Measurements from ENCODE around the gene DLGAP4. TPM values are rescaled to one million over a fixed set of nuclear protein-coding genes. Genes with fewer than 3 reads are reported as not detected.
A peak's percentile ranks its signal among the peaks of the same experiment; 100 is the strongest.

Gene DLGAP4
- total and polyA plus RNA-seq, 2 of the 8 experiments (the other 6 are each of a cell fraction or from before 2014, with no cell fraction given) = 41.2 to 57.2 TPM

- no peaks in the 10 kb centered on the region for H3K9me3 ChIP-seq (ENCODE audit: insufficient read depth in 2 of 2, low read depth in 1 of 2, low read length in 1 of 2)
- no peaks in the 10 kb centered on the region for H3K27me3 ChIP-seq (replicated peaks in 1 of 4; ENCODE audit: control insufficient read depth in 3 of 4, extremely low read depth in 1 of 4, insufficient read depth in 3 of 4, low read length in 3 of 4)
- H2BK20ac ChIP-seq (ENCODE audit: low read length) = no peak overlapping the region
- H3K4me1 ChIP-seq (replicated peaks in 1 of 4; ENCODE audit: control insufficient read depth in 3 of 4, insufficient read depth in 4 of 4, low read length in 3 of 4) = no peaks in the 10 kb centered on the region
- H2BK15ac ChIP-seq (ENCODE audit: low read length) = no peak overlapping the region
- H3K18ac ChIP-seq (ENCODE audit: extremely low read depth, low read length) = no peak overlapping the region
- H3K9ac ChIP-seq (replicated peaks in 1 of 4; ENCODE audit: extremely low read depth in 1 of 4, low read depth in 3 of 4, low read length in 3 of 4) = no peak overlapping the region
- no peak overlapping the region for H4K5ac ChIP-seq (ENCODE audit: insufficient read length, low read depth, low read length)
- FAIRE-seq = no peak
- H3K79me2 ChIP-seq (ENCODE audit: control insufficient read depth in 1 of 2, insufficient read depth in 2 of 2, low read length in 2 of 2) = peaks cover 0 to 30% of the 10 kb centered on the region in 2 experiments; a peak in 1 of 4 replicates
- POLR2A ChIA-PET (ENCODE audit: partially characterized antibody) = interaction anchor here (0.6 to 1.7 kb wide), 5 partner anchors 9 to 1314 kb away, joined by 3 to 9 read pairs (median 3); partner anchors contain the start of gene MYL9
- no peak overlapping the region for H2BK12ac ChIP-seq (ENCODE audit: low read depth, low read length)
- H4K20me1 ChIP-seq (replicated peaks in 1 of 2; ENCODE audit: control insufficient read depth in 1 of 2, insufficient read depth in 2 of 2, low read length in 2 of 2) = peaks cover 7 to 20% of the 10 kb centered on the region in 2 experiments
- H3K56ac ChIP-seq (replicated peaks; ENCODE audit: insufficient read length, low read depth, low read length) = no peak overlapping the region
- no peak overlapping the region for H3K4me3 ChIP-seq (ENCODE audit: extremely low read depth in 1 of 4, insufficient read depth in 2 of 4, low read depth in 3 of 4, low read length in 4 of 4)
- no peaks in the 10 kb centered on the region for H3K23me2 ChIP-seq (ENCODE audit: low read depth, low read length)
- no peak overlapping the region for H3K4me2 ChIP-seq (ENCODE audit: insufficient read depth in 1 of 2, low read depth in 2 of 2, low read length in 2 of 2)
- no peak overlapping the region for H3K23ac ChIP-seq (ENCODE audit: insufficient read length)
- H3K4ac ChIP-seq (replicated peaks; ENCODE audit: insufficient read length, low read depth, low read length) = no peak overlapping the region
- H4K91ac ChIP-seq (replicated peaks; ENCODE audit: insufficient read length, low read length) = no peak overlapping the region
- WGBS, 2 experiments (ENCODE audit: extremely low coverage in 1 of 2, insufficient coverage in 1 of 2, insufficient read length in 1 of 2, insufficient replicate concordance in 2 of 2, low coverage in 1 of 2, low lambda C conversion rate in 2 of 2, missing lambda C conversion rate in 1 of 2) = 82% methylated on average over 8 of the region's 8 CpGs; no CpG with 5 or more reads in 1 of the 2 experiments
- no peak for DNase-seq (ENCODE audit: low read depth in 1 of 2, low spot score in 2 of 2)
- no peak overlapping the region for H2AK5ac ChIP-seq (ENCODE audit: low read depth, low read length)
- H3K27ac ChIP-seq (ENCODE audit: low read depth, low read length) = no peak overlapping the region
- H2BK120ac ChIP-seq (replicated peaks; ENCODE audit: low read depth, low read length) = no peak overlapping the region
- peak overlapping the region; percentile 66 for H4K8ac ChIP-seq (ENCODE audit: extremely low read depth, insufficient read depth, low read length)
- H3K14ac ChIP-seq (ENCODE audit: insufficient read length) = no peak overlapping the region
- CTCF ChIA-PET (ENCODE audit: partially characterized antibody) = interaction anchor here (0.9 to 2.3 kb wide), 7 partner anchors 8 to 324 kb away, joined by 3 to 10 read pairs (median 4); partner anchors contain the start of gene MYL9
- H3K36me3 ChIP-seq (ENCODE audit: control insufficient read depth in 2 of 4, insufficient read depth in 4 of 4, low read length in 3 of 4) = no peaks in the 10 kb centered on the region; a peak in 1 of 8 replicates
- H2AFZ ChIP-seq (ENCODE audit: low read length) = no peak overlapping the region
- peaks cover 13% of the 10 kb centered on the region for H3K79me1 ChIP-seq (ENCODE audit: low read depth, low read length)
- H2BK5ac ChIP-seq (ENCODE audit: low read depth, low read length) = no peak overlapping the region; the same call in 1 of the 2 replicates
- TF ChIP-seq ZNF274 (IDR thresholded peaks at IDR 0.05; ENCODE audit: borderline replicate concordance, extremely low read depth, low read length) = no peak
Measured at GRCh38 chr20:36483919-36484808, 178.0 kb downstream of the DLGAP4 start.

Measured in H1 (cell line).